Stimulated activated CD4-positive, alpha-beta T cell treated with anti-CD3 and anti-CD28 coated beads, Interleukin-15, amount 100 ng/mL, for 48 hours (primary cell): ENCODE results near the gene SHFL.

Experiments used
- DNase-seq, 2 donors: peaks; one replicate each; pipeline ENCODE4 v3.0.0-alpha.2; 2020; ENCODE audit warnings: low read depth in 2 of 2

Gene SHFL

DNA sequence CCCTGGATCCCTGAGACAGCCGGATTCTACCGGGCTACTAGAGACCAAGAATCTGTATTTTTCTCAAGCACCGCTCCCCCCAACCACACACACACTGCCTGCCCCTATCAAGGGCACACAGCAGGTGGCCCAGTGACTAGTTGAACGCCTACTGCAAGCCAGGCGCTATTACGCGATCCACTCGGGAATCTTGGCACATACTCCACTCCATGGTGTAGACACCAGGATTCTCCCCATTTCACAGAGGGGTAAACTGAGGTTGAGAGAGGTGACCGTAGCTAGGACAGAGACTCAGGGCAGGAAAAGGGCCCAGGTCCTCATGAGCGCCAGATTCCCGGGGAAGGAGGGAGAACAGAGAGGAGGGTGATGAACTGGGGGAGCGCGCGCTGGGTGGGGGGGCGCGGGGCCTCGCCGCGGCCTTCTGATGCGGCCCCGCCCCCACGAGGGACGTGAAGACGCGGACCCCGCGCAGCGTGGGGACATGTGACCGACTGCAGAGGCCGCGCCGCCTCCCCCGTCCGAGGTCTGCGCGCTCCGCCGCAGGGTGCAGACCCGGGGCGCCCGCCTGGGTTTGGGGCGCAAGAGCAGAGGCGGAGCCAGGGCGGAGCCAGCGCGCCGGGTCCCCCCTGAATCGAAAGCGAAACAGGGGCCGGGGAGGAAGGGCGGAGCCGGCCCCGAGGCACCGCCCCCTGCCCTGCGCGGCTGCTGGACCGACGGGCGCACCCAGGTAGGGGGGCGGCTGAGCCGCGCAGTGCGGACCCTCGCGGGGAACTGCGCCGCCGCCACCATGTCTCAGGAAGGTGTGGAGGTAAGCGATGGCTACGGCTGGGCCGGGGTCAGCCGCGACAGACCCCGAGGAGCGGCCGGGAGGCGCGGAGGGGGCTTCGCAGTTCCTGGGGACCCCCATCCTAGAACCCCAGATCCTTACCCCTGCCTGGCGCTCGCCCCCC, at the start of gene SHFL:
TSS of gene SHFL (plus strand) at position 677 of the 950 bp plus-strand sequence. CDS start at position 788, 111 bp downstream.
- DNase-seq: peak; percentile 64 to 75

DNA sequence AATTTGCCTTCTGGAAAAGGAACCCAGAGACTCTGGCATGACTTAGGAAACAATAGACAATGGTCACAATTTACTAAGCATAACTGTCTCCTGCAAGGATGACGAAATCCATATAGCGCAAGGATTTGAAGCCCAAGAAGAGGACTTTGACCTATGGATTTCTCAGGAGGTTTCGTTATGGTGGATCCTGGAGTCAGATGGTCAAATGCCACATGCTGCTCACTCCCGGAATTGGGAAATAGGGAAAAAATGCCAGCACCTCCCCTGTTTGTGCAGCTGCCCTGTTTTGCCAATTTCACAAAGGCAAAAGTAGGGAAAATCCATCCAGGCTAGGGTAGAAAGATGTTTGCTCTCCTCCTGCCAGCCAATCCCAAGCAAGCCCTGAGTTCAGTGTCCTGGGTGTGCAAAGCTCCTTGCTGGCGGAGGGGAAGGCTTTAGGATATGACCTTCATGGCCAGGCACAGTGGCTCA, 49.5 kb upstream of the SHFL start:
- no peak for DNase-seq

DNA sequence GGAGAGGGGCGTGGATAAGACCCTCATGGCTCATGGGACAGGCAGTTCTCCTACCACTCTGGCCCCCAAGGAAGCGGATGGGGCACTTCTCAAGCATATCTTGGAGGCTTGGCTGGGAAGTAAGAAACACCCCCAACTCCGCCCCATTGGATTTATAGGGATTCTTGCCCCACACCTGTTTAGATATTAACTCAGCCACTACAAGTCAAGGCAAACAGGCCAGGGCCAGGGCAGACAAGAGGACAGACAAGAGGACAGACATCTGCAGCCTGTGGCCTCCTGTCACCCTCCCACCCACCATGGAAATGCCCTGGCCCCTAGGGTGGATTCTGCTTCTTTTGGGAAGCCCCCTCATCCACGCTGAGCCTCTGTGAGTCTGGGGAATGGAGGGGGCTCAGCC, 48.8 kb upstream of the SHFL start:
- no peak for DNase-seq

DNA sequence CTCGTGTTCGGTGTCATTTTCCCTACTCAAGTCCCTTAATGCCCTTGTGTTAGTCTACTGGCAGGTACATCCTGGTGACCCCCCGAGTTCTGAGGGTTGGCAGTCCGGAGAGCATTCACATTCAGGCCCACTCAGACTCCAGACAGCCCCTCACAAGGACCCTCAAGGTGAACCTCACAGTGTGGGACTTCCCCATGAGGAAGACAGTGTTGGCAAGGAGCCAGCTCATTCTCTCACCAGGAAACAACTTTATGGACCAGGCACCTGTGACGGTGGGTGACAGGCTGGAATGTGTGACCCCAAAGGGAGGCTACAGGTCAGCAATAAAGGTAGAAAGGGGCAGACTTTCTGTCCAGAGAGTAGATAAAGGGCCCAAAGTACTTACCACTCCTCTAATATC, 48.3 kb upstream of the SHFL start:
- no peak for DNase-seq

DNA sequence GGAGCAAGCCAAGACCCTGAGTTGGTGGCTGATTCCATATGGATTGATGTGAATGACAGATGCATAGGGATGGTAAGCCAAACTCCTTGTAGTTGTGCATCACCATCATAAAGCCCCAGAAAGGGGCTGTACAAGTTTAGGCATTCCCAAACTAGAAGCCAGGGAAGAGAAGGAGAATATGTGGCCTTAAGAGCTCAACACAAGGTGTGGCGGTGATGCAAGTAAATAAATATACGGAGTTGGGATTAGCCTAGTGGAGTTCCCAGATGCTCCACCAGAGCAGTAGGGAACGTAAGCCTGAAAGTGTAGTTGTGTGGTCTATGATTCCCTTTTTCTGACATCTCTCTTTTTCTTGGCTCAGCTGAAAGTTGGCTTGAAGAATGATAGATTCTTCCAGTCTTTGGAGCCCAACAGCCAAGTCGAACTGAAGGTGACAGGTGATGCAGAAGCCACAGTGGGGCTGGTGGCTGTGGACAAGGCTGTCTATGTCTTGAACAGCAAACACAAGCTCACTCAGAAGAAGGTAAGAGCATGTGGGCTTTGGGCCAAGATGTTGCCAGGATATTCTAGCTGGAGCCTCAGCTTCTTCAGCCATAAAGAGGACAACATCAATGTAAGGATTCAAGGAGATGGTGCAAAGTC, 42.7 kb upstream of the SHFL start:
- DNase-seq: no peak

DNA sequence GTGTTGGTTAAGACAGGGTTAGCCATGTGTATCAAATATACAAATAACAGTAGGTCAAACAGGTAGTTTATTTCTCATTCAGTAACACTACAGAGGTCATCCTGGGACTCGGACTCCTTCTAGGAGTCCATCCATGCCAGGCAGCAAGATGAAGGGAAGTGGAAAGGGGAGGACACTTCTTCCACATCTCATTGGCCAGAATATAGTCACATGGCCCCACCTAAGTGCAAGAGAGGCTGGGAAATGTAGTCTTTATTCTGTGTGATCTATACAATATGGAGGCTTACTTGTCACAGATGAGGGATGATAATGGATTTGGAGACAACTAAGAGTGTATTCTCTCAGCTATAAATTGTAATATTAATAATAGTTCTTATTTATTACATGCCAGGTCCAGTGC, 41.7 kb upstream of the SHFL start:
- no peak for DNase-seq

DNA sequence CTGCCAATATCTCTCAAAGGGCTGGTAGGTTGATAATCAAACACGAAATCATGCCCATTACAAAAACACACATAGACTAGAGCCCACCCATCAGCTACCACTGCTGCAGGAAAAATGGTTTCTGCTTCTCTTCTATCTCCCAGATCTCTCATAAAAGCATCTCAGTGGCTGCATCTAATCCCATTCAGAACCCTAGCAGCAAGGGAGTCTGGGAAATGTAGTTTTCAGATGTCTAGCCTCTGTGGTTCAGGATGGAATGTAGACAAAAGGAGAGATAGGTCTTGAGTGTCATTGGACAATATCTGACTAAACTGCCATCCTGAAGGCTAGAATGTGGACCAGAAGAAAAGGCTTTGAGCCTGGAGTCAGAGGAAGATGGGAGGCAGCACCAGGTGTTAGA, 40.7 kb upstream of the SHFL start:
- no peak for DNase-seq

DNA sequence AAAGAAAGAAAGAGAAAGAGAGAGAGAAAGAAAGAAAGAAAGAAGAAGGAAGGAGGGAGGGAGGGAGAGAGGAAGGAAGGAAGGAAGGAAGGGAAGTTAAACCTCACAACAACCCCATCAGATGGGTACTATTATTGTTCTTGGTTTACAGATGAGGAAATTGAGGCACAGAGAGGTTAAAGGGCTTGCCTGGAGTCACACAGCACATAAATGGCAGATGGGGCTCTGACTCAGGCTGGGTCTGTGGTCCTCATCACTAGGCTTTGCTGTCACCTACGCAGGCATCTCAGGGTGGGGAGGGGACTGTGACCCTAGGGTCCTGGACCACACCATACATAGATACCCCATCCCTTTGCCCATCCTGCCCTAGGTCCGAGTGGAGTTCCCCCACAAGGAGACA, 36.5 kb upstream of the SHFL start:
- no peak for DNase-seq

DNA sequence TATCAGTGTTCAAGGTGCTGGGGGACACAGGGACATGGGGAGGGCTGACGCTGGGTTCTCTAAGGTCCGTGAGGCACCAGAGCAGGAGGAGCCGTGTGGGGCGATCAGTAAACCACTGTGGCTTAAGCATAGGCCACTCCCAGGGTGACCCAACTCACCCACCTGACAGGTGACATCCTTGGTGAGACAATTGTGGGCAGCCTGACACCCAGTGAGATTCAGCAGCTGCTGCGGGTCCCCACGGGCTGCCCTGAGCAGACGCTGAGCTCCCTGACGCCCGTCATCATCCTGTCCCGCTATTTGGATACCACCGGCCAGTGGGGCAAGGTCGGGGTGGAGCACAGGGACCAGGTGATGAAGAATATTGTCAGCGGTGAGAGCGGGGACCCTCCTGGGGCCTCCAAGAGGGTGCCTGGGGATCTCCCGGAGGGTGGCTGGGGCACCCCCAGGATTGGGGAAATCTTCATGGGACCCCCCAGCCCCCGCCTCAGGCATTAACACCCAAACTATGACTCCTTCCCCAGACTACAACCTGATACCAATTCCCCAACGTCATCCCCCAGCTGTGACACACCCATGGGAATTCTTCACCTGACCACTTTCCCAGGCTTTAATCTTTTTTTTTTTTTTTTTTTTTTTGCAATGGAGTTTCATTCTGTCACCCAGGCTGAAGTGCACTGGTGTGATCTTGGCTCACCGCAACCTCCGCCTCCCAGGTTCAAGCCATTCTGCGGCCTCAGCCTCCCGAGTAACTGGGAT, 33.3 kb upstream of the SHFL start:
- no peak for DNase-seq

DNA sequence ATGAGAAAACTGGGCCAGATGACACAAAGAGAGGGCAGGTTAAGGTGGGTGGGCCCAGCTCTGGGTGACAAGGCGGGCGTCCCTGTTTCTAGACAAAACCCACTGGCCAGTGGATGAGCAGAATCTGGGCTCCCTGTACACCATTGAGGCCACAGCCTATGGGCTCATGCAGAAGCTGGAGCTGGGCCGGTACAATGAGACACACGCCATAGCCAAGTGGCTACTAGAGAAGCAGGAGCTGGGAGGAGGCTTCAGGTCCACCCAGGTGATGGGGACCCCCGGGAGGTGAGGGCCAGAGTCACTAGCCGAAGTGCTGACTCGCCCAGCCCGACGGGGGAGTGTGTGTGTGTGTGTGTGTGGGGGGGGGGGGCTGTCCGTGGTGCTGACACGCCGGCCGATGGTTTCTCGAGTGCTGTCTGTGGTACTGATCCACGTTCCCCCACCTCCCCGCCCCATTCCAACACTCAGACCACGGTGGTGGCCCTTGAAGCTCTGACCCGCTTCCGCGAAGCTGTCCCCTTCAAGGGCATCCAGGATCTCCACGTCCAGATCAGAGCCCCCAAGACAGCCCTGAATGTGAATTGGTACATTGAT, 24.3 kb upstream of the SHFL start:
- no peak for DNase-seq

DNA sequence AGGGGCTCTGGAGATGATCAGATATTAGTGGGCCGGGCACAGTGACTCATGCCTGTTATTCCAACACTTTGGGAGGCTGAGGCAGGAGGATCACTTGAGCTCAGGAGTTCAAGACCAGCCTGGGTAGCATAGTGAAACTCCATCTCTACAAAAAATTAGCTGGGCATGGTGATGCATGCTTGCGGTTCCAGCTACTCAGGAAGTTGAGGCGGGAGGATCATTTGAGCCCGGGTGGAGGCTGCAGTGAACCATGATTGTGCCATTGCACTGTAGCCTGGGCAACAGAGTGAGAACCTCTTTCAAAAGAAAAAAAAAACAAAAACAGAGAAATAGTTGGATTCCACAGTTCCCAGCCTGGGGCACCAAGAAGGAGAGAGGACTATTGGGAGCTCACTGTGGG, 17.9 kb upstream of the SHFL start:
- DNase-seq: no peak

DNA sequence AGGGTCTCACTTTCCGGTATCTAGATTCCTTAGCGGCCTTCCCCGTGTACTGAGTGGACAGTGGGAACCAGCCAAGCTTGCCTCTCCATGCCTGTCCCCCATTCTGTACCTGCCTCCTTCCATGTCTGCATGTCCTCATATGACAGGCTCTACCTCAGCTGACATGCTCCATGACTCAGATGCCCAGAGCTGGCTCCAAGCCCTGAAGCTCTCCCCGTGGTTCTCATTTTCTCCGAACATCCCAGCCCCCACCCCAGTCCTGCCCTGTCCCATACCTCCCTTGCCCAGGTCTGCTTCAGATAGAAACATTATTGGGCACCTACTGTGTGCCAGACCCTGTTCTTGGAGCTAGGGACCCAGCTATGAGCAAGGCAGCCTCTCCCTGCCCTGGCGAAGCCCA, 17.1 kb upstream of the SHFL start:
- no peak for DNase-seq

DNA sequence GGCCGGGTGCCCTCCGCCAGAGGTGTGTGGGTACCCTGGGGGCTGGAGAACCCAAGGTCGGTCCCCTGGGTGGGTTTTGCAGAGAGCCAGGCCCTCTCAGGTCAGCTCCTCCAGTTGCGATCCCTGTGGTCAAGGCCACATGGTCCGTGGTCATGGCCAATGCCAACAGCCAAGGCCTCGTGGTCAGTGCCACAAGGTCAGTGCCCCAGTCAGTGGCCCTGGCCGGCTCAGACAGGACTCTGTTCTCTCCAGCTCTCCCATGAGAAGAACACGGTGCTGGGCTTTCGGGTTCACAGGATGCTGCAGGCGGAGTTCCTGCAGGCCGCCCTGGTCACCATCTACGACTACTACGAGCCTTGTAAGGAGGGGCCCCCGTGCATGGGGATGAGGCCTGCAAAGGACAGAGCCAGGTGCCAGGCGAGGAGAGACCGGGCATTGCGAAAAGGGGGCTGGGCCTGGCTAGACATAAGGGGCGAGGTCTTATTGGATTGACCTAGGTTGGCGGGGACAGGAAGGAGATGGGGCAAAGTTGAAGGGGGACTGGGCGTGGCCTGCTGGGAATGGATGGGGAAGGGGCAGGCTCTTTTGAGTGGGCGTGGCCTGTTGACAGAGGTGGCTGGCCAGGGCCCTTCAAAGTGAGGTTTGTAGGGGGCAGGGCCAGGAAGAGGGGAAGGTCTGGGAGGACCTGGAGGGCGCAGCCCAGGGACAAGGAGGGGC, 15.2 kb upstream of the SHFL start:
- DNase-seq: no peak

DNA sequence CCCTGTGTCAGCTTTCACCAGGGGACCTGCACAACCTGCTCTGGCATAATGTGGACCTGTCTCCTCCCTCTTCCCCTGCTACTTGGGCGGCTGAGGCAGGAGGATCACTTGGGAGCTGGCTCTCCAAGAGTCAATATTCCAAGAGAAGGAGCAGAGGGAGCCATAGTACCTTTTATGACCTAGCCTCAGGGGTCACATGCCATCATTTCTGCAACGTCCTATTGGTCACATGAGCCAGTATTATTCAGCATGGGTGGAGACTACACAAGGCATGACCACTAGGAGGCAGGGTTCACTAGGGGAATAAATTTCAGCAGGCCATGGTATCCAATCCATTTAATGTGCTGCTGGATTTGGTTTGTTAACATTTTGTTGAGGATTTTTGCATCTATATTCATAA, 12.0 kb upstream of the SHFL start:
- DNase-seq: peak; percentile 27 to 44

DNA sequence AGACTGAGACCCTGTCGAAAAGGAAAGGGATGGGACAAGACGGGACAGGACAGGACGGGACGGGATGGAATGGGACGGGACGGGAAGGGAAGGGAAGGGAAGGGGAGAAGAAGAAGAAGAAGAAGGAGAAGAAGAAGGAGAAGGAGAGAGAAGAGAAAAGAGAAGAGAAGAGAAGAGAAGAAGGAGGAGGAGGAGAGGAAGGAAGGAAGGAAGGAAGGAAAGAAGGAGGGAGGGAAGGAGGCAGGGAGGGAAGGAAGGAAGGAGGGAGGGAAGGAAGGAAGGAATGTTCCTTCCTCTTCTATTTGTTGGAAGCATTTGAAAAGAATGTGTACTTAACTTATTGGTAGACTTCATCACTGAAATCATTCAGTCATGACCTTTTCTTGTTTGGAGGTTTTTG, 9.6 kb upstream of the SHFL start:
- no peak for DNase-seq

DNA sequence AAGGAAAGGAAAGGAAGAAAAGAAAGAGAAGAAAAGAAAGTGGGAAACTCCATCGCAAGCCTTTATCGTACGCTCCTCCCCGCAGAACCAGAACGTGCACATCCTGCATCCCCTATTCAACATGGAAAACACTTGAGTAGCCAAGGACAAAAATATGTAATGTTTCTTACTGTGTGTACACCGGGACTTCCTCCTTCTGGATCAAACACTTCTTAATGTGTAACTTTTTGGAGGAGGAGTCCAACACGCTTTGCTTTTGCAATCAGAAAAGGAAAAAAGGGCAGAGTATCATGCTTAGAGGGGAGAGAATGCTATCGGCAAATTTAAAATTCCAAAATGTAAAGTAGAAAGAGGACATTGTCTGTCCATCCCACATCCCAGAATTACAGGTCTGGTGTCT, 7.8 kb upstream of the SHFL start:
- no peak for DNase-seq

DNA sequence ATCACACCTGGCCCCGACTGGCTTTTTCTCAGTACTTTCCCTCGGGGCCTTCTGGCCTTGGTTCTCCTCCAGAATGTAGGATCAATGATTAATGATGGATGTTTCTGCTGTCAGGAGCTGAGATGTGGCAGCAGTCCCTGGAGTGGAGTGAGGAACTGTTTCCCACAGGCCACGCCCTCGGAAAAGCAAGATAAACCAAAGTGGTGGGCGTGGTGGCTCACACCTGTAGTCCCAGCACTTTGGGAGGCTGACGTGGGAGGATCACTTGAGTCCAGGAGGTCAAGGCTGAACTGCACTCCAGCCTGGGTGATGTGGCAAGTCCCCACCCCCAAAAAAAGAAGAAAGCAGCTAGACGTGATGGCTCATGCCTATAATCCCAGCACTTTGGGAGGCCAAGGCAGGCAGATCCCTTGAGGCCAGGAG, 7.1 kb upstream of the SHFL start:
- no peak for DNase-seq

DNA sequence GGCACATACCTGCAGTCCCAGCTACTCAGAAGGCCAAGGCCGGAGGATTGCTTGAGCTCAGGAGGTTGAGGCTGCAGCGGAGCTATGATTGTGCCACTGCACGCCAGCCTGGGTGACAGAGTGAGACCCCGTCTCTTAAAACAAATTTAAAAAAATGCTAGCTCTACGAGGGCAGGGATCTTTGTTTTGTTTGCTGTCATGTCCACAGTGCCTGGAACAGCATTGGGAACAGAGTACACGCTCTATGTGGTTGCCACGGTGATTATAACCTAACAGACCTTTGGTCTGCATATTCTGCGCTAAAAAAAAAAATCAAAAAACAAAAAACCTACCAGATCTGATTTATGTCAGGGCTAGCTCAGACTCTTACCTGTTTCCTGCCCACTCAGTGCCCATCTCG, 2.2 kb upstream of the SHFL start:
- no peak for DNase-seq

DNA sequence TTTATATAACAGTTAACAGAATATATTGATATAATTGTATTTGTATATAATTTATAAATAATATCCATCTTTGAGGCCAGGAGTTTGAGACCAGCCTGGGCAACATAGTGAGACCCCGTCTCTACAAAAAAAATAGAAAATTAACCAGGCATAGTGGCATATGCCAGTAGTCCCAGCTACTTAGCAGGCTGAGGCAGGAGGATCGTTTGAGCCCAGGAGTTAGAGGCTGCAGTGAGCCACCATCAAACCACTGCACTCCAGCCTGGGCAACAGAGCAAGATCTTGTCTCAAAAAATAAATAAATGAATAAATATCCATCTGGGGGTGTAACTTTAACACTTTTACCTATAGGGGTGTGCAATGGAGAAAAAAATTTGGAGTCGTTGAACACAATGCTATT, 1.3 kb upstream of the SHFL start:
- no peak for DNase-seq

DNA sequence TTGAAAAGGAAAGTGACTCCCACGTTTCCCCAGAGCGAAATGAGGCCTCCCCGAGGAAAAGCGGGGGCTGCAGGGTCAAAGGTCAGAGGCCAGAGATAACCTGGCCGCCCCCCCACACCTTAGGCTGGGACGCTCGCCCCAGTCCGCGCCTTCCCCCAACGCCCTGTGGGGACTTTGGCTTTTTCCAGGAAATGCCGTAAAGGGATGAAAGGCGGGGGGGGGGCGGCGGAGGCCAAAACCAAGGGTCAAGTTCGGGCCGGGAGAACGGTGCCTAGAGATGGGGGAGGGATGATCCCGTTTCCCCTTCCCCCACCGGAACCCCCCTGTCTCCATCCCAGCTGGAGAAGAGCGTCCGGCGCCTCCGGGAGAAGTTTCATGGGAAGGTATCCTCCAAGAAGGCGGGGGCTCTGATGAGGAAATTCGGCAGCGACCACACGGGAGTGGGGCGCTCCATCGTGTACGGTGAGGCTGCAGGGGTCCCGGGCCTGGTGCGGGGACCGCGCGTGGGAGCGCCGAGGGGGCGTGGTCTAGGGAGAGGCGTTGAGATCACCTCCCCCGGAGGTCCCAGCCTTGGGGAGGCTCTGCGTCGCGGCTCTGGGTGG, 575 bp downstream of the SHFL start:
- no peak for DNase-seq
